KMS-11 (cell line): Measurements from ENCODE around the gene HNF1A.

Experiments
- H2AFZ ChIP-seq: fragments of 200-600 bp; sonication (generic); 2 replicates; pipeline ENCODE4 v1.6.1; 2016; ENCODE audit warnings: antibody characterized with exemption, mixed run types, low read depth
- H3K27ac ChIP-seq: fragments of 200-600 bp; sonication (generic); 2 replicates; pipeline ENCODE4 v1.6.1; 2016; ENCODE audit warnings: mild to moderate bottlenecking, mixed run types
- H3K27me3 ChIP-seq: fragments of 200-600 bp; sonication (generic); 2 replicates; pipeline ENCODE4 v1.6.1; 2017; ENCODE audit warnings: mild to moderate bottlenecking, low read depth, mixed run types, moderate library complexity; ENCODE audit not compliant: insufficient read depth
- H3K36me3 ChIP-seq: fragments of 200-600 bp; sonication (generic); 2 replicates; pipeline ENCODE4 v1.6.1; 2017; ENCODE audit warnings: mild to moderate bottlenecking, mixed run types; ENCODE audit not compliant: insufficient read depth
- H3K4me1 ChIP-seq: fragments of 200-600 bp; sonication (generic); 2 replicates; pipeline ENCODE4 v1.6.1; 2016; ENCODE audit warnings: mild to moderate bottlenecking, low read depth, mixed run types; ENCODE audit not compliant: poor library complexity, severe bottlenecking
- H3K4me2 ChIP-seq: fragments of 200-600 bp; sonication (generic); 2 replicates; pipeline ENCODE4 v1.7.0; 2016; ENCODE audit warnings: mild to moderate bottlenecking, mixed run types
- H3K4me3 ChIP-seq: fragments of 200-600 bp; sonication (generic); IDR thresholded peaks from 2 replicates; pipeline ENCODE4 v1.6.1; 2017; ENCODE audit warnings: low read depth, low read length, mixed read lengths; ENCODE audit not compliant: insufficient read depth
- H3K79me2 ChIP-seq: fragments of 200-600 bp; sonication (generic); 2 replicates; pipeline ENCODE4 v1.6.1; 2016; ENCODE audit warnings: low read depth, mixed run types; ENCODE audit not compliant: insufficient read depth
- H3K9ac ChIP-seq: fragments of 200-600 bp; sonication (generic); 2 replicates; pipeline ENCODE4 v1.6.1; 2016; ENCODE audit warnings: mild to moderate bottlenecking, mixed run types
- H4K20me1 ChIP-seq: fragments of 200-600 bp; sonication (generic); 2 replicates; pipeline ENCODE4 v1.6.1; 2016; ENCODE audit warnings: mild to moderate bottlenecking, mixed run types; ENCODE audit not compliant: insufficient read depth
- TF ChIP-seq, protein P1 (sequence below): fragments of 200-600 bp; sonication (generic); conservative IDR thresholded peaks from 2 replicates; pipeline ENCODE4 v1.6.1; 2017; ENCODE audit warnings: low read depth, mild to moderate bottlenecking, antibody characterized with exemption, low read length, moderate library complexity, mixed read lengths

The HNF1A gene

DNA sequence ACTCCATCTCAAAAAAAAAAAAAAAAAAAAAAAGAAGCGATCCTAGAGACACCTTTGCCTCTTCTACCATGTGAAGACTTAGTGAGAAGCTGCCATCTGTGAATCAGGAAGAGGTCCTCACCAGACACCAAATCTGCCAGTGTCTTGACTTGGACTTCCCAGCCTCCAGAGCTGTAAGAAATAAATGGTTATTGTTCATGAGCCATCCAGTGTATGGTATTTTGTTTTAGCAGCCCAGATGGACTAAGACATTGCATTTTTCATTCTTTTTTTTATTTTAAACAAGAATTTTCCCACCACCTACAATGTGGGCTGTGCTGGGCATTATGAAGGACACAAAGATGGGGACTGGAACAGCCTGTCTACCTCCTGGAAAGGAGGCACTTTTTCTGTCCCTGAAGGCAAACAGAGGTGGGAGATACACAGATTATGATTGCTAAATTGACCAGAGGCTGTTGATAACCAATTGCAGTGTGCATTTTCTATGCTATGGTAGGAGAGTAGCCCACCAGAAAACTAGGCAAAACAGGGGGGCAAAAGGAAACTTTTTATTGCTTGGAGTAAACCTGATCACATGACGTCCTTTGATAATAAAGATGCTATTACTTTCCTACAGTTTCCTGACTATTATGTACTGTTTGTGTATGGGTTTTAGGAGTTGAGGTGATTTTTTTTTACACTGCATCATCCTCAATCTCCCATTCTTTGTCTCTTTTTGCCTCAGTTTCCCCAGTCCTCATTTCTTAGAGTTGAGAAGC lies 40.7 kb downstream of the HNF1A start:
- Histone ChIP-seq H3K9ac (no peak overlapping the region), H3K4me3 (no peak overlapping the region), H3K4me1 (peaks cover 6% of the 10 kb centered on the region), H3K36me3 (no peaks in the 10 kb centered on the region), H3K27ac (no peak overlapping the region), H3K79me2 (no peaks in the 10 kb centered on the region; the same call in 1 of the 2 replicates), H4K20me1 (no peaks in the 10 kb centered on the region), H2AFZ (no peak overlapping the region), H3K4me2 (no peak overlapping the region), H3K27me3 (no peaks in the 10 kb centered on the region)
- TF ChIP-seq, protein P1, sequence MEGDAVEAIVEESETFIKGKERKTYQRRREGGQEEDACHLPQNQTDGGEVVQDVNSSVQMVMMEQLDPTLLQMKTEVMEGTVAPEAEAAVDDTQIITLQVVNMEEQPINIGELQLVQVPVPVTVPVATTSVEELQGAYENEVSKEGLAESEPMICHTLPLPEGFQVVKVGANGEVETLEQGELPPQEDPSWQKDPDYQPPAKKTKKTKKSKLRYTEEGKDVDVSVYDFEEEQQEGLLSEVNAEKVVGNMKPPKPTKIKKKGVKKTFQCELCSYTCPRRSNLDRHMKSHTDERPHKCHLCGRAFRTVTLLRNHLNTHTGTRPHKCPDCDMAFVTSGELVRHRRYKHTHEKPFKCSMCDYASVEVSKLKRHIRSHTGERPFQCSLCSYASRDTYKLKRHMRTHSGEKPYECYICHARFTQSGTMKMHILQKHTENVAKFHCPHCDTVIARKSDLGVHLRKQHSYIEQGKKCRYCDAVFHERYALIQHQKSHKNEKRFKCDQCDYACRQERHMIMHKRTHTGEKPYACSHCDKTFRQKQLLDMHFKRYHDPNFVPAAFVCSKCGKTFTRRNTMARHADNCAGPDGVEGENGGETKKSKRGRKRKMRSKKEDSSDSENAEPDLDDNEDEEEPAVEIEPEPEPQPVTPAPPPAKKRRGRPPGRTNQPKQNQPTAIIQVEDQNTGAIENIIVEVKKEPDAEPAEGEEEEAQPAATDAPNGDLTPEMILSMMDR = no peak

DNA sequence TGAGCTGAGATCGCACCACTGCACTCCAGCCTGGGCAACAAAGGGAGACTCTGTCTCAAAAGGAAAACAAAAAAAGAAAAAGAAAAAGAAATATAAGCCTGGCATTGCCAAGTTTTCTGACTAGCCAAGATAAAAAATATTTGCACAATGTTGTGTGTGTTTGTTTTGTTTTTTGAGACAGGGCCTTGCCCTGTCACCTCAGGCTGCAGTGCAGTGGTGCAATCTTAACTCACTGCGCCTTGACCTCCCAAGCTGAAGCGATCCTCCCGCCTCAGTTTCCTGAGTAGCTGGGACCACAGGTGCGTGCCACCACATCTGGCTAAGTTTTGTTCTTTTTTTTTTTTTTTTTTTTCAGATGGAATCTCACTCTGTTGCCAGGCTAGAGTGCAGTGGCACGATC lies 43.4 kb downstream of the HNF1A start:
- H3K79me2 ChIP-seq = no peaks in the 10 kb centered on the region
- no peaks in the 10 kb centered on the region for H4K20me1 ChIP-seq
- no peak overlapping the region for H3K27ac ChIP-seq
- no peak overlapping the region for H2AFZ ChIP-seq
- no peak overlapping the region for H3K4me2 ChIP-seq
- no peaks in the 10 kb centered on the region for H3K36me3 ChIP-seq
- H3K4me1 ChIP-seq = no peaks in the 10 kb centered on the region
- TF ChIP-seq, protein P1 = no peak
- H3K27me3 ChIP-seq = no peaks in the 10 kb centered on the region
- no peak overlapping the region for H3K4me3 ChIP-seq
- no peak overlapping the region for H3K9ac ChIP-seq

DNA sequence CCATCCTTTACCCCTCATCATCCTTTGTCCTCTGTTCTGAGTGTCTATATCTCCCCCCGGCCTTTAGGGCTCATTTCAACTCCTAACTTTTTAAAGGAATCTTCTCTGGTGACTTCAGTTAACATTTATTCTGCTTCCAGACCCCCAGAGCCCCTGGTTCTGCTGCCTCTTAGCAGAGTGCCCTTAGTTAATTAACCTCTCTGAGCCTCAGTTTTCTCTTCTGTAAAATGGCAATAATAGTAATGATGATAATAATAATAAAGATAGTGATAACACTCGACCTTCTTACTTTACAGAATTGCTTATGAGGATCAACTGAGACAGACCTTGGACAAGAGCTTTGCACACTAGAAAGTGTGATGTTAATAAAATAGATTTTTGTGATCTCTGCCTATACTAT lies 44.4 kb downstream of the HNF1A start:
- Histone ChIP-seq H3K79me2 (no peaks in the 10 kb centered on the region), H3K4me3 (no peak overlapping the region), H3K9ac (no peak overlapping the region), H2AFZ (no peak overlapping the region), H3K27ac (no peak overlapping the region), H3K4me1 (no peaks in the 10 kb centered on the region), H3K4me2 (no peak overlapping the region), H3K27me3 (no peaks in the 10 kb centered on the region), H4K20me1 (no peaks in the 10 kb centered on the region), H3K36me3 (no peaks in the 10 kb centered on the region)
- TF ChIP-seq, protein P1 = no peak

DNA sequence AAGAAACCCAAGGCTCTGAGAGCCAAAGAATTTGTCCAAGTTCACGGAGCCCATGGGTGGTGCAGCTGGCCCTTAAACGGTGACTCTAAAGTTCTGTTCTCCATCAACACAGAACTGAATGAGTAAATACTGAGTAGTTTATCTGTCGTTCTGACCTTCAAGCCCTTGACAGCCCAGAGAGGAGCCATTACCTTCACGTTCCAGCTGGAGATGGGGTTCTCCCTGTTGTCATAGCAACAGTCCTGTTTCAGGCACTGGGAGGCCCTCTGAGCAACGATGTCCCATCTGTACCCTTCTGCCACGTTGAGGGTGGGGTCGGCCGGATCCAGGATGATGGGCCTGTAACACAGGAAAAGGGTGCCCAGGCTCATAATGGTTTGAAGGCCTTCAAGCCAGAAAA lies 45.5 kb downstream of the HNF1A start:
- Histone ChIP-seq H3K27me3 (no peaks in the 10 kb centered on the region), H2AFZ (no peak overlapping the region), H3K36me3 (no peaks in the 10 kb centered on the region), H4K20me1 (no peaks in the 10 kb centered on the region), H3K79me2 (no peaks in the 10 kb centered on the region), H3K9ac (no peak overlapping the region), H3K4me2 (no peak overlapping the region), H3K4me3 (no peak overlapping the region), H3K4me1 (no peaks in the 10 kb centered on the region), H3K27ac (no peak overlapping the region)
- TF ChIP-seq, protein P1 = no peak
